ENCODE data around the gene DOCK4.

DOCK4 gene

DNA sequence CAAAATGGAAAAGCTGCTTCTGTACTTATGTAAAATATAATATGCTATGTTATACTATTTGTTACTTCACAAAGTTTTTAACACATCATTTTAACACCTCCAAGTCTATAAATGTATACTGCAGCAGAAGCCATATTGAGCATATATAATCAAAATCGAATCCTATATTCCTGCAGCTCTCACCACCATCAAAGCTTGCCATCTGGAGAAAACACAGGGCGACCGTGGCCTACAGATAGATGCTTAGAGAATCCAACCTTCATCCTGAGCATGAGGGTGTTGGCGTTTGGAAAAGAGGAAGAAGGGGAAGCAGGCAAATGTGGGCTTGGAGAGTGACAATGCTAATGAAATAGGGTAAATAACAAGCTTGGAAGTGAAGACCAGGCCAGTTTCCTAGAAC lies 385.2 kb downstream of the DOCK4 start:
- no peak for DNase-seq (ENCODE audit: low read depth in 2 of 2)

DNA sequence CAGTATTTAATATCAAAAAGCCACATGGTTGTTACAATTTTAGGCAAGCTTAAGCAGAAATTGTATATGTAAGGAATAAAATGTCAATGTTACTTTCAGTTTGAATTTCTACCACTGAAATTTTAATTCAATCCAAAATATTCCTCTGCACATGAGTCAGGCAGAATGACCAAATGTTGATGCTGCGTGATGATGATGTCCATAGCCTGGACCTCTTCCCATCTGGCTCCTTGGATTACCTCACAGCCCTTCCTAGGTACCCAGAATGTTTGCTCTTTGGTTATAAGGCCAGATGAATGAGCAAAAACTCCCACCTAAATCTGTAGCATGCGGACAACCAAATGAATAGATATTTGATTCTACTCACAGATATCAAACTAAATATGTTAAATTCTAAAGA lies 385.6 kb downstream of the DOCK4 start:
- no peak for DNase-seq (ENCODE audit: low read depth in 2 of 2)

DNA sequence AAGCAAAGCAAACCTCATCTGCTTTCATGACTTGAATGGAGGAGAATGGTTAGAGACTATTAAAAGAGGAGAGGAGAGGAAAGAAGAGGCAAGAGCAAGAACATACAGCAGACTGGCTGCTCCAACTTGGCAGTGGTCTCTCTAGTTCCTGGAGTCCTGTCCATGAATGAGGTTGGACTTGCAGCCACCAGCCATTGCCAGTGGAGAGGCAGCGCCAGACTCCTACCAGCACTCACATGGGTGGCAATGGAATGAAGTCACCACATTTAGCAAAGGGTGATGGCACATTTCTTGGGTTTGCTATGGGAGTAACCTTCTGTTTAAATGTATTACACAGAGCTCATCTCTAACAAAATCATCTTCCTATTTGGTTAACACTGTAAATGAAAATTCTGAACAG lies 386.1 kb downstream of the DOCK4 start:
- DNase-seq (ENCODE audit: low read depth in 2 of 2) = no peak

DNA sequence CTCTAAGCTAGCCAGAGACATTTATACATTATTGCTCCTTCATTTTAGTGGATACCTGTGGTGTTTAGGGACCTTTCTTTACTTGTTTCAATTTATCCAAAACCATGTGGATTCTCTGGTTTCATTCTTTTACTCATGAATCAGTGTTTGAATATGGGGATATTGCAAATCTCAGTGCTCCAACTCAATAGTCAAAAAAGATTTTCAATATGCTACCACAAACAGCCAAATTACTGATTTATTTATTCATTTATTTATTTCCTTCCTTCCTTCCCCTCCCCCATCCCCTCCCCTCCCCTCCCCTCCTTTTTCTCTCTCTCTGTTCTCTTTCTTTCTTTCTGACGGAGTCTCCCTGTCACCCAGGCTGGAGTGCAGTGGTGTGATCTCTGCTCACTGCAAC lies 390.8 kb downstream of the DOCK4 start:
- no peak for DNase-seq (ENCODE audit: low read depth in 2 of 2)

DNA sequence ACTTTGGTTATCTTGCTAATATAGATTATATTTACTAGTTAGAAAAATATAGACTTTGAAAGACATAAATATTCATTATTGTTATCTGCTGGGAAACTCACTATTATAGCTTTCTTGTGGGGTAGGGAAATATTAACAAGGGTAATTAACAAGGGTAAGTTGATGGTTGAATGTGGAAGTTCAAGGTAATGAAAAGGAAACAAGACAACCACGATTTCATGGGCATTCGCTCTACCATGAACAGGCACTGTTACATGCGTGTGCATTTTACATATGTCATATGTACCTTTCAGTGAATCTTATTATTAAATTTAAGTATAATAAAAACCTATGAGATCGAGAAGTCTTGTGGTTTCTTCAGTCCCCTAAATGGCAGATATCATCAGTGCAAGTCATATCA lies 392.9 kb downstream of the DOCK4 start:
- no peak for DNase-seq (ENCODE audit: low read depth in 2 of 2)

DNA sequence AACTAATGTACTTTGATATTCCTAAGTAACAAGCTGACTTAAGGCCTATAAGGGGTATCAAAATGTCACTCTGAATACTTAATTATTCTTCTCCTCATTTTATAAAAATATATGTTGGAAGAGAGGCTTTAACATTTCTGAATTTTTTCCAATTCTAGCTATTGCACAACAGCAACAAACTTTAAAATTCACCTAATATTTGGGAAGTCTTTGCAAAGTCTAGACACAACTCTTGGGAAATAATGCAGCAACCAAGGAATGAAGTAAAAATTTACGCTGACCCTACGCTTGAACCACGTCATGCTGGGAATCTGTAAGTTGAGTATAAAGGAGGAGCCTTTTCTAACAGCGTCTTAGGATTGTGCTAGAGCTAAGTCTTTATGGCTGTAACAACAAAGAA lies 400.0 kb downstream of the DOCK4 start:
- DNase-seq (ENCODE audit: low read depth in 2 of 2) = no peak

DNA sequence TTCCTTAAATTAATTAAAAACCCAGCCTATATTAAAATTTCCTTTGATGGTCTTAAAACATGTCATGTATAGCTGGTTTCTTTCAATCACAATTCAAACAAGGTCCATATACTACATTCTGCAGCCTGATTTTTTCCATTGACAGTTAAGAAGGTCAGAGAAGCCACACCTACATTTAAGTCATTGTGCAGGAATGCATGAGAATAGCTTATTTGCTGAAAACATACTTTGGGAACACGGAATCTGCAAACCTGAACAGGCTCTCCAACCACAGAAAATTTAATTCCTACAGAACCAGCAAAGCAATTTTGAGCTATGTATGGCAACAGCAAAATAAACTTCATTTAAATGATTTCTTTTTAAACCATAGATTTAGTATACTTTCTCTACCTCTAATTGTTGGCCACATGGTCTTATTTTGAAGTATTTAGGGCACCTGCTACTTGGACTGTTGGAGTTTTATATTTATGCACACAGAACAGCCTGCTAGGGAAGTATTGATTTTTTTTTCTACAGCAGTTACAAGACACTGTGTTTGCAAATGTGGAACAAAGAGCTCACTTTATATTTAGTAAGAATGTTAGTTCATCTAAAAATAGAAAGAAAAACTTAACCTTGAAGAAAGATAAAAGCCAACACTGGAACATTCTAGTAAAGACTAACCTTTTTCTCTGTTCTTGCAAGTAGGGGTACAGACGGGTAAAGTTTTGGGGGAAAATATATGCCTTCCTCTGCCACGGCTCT lies 403.0 kb downstream of the DOCK4 start:
- DNase-seq (ENCODE audit: low read depth in 2 of 2) = no peak

DNA sequence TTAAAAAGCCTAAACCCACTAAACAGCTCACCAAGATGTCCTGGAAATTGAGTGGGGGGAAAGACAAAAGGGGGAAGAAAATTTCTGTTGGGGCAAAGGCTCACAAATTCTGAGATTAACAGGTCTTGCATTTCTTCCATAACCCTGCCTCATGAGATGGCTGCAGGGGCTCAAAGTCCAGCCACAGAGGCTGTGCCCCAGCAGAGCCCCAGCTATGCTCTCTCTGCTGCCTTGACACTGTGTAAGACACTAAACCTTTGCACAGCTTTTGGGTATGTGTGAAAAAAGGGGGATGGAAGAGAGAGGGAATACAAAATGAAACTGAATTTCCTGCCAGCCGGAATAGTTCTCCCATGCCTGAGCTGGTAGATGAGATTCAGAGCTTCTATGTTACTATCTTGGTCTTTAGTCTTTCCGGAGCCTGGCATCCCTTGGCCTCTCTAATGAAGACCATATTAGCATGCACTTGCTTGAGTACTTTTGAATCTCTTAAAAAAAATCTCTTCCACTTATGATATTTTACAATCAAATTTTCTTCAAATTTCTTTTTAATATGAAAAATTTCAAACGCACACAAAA lies 403.9 kb downstream of the DOCK4 start:
- DNase-seq (ENCODE audit: low read depth in 2 of 2) = no peak

DNA sequence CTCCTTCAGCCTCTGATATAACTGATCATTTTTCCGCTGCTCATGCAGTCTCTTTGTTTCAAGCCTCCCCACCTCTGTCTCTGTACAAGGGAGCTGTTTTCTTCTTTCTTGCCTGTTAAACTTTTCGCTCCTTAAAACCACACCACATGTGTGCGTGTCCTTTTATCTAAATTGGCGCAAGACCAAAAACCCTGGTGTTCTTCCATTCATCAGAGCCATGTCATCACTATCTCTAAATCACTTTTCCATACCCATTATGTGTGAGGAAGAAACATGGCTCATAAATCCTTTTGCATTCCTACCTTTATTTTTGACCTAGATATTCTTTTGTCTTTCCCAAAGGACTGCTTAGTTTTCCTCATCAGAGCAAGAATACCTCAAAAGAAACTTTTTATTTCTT lies 404.9 kb downstream of the DOCK4 start:
- no peak for DNase-seq (ENCODE audit: low read depth in 2 of 2)

DNA sequence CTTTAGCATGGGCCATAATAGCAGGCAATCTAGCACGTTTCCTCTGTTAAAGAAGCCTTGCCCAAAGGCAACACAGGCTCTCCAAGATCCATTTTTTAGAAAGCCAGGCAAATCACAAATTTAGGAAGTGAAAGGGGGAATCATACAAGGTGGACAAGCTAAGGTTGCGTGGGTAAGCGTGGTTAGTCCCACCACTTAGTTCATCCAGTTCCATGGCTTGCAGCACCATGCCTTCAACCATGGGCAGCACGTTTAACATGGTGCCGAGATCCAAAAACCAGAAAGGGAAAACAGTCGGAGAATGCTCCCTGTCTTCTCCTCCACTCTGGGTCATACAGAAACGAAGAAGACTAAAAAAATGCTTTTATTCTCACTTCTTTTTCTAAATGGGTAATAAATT lies 409.5 kb downstream of the DOCK4 start:
- no peak for DNase-seq (ENCODE audit: low read depth in 2 of 2)

DNA sequence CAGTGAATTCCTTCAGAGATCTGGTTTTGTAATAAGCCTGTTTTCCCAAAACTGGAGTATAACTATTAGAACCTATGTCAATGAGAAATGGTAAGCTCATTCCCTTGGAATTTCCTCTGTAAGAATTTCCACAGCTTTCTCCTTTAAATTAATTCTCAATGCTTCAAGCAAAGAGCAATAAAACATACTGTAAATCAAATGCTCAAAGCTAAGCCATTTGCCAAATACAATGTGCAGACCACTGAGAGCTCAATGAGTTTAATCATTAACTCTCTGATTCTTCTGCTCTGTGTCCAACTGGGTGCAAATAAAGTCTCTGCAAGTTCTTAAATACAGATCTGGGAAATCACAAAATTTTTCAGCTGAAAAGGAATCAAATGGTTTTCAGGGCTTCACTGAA lies 416.3 kb downstream of the DOCK4 start:
- no peak for DNase-seq (ENCODE audit: low read depth in 2 of 2)

DNA sequence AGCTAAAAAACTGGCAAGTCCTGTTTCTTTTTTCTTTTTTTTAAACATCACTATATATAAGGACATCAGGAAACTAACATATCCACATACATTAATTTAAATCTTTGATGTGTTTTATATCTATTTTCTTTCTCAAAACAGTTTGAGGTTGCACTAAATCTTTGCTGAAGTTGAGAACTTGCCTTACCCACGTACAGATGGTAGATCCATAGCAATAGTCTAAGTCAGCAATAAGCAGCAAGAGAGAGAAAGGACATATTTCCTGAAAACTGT lies 417.2 kb downstream of the DOCK4 start:
- no peak for DNase-seq (ENCODE audit: low read depth in 2 of 2)

DNA sequence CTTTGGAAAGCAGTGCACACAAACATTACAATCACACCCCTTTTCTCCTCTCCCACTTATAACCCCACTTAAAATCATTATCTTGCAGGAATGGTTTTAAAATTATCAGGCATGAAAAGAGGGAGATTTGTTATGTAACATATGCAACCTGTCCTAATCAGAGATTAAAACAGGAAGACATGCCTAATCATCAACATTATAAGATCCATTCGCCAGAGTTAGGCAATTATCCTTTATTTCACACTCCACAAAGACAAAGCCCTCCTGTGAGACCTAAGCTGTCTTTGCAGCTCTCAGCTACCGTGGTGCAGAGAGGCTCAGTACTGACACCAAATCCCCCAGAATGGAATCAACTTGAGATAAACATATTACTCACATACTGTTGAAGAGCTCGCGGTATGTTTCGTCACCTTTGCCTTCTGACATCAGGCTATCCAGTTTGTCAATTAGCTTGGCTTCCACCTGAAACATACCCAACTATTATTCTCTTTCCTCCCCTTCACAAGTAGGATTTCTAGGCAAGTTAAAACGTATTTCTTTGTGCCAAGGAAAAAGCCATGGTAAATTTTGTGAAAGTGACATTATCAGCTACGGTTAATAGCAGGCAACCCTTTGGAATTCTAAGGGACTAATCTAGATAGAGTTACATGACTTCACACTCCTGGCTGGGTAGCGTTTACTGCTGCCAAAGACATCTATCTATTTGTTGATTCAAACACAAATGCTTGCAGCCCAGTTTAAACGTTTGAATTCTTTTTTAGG lies 417.7 kb downstream of the DOCK4 start:
- no peak for DNase-seq (ENCODE audit: low read depth in 2 of 2)

DNA sequence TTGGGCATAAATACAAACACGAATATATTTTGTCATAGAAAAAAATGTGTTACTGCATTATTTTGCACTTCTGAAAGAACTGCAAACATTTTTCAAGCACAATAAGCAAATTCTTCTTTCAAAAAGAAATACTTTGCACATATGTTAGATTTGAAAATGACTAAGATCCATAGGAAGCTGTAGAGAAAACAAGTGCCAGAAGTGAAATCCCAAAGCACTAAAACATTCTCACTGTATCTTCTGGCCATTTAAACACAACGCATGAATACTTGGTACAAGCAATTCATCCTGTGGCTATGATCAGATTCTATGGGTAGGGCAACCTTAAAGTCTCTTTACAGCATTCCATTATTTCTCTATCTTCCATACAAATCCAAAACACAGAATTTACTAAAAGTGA lies 418.5 kb downstream of the DOCK4 start:
- DNase-seq (ENCODE audit: low read depth in 2 of 2) = no peak

DNA sequence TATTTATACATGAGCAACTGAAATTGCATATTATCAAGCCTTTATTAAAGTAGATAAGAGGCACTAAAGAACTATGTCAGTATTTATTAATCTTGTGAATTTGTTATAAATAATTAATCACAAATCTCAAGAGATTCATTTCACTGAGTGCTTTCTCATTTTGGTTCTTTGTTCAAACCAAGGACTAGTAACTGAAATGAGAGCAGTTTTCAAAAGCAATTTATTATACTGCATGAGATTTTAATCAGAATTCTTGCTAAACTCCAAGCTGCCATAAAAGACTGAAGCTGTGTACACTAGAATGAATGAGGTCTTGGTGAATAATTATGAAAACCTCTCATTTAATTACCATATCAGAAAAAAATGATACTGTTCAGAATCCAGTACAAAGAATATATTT lies 419.1 kb downstream of the DOCK4 start:
- no peak for DNase-seq (ENCODE audit: low read depth in 2 of 2)

DNA sequence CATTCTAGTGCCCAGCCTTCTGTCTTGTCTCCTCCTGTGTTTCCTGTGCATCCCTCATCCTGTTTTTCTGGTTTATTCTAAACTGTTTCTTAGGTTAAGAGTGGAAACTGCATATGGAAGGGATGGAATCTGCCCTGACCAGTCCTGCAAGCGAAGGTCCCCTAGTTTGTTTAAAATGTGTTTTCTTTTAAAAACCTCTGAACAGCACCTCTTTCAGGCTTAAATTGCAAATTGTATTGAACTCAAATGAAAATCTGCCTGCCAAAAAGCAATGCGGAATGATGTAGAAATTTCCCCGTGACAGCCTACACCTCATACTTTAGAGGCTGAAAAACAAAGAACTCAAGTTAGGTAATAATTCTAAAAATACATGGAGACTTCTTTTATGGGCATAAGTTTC lies 421.1 kb downstream of the DOCK4 start:
- no peak for DNase-seq (ENCODE audit: low read depth in 2 of 2)

DNA sequence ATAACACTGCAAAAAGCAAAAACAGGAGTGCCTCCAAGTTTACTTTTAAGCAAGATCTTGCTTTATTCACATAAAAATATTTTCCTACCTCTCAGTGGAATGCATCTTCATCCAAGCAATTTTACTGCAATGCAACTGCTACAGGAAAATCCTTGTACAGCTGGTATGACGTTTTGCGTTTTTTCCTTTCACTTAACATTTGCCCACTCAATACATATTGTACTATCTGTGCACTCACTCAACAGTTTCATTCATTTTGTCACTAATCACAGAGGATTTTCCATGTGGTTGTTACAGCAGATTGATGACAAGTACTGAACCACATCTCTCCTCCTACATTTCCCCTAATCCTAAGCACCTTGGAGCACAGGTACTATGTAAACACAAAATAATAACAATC lies 421.9 kb downstream of the DOCK4 start:
- DNase-seq (ENCODE audit: low read depth in 2 of 2) = no peak

DNA sequence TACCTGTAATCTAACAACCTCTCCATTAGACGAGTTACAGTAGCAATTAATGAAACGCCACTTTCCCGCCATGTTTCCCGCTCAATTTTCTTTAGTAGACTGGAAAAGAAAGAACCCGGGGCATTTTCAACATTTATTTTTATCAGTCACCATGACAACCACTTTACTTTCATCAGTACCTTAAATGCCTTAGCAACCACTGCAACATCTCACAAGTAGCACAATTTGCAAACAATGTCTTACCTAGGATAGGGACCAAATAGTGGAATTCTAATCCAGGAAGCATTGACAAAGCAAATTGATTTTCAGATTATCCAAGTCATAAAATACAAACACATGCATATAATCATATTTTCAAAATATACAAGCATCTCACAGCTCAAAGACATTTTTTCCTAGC lies 422.3 kb downstream of the DOCK4 start:
- DNase-seq (ENCODE audit: low read depth in 2 of 2) = no peak

DNA sequence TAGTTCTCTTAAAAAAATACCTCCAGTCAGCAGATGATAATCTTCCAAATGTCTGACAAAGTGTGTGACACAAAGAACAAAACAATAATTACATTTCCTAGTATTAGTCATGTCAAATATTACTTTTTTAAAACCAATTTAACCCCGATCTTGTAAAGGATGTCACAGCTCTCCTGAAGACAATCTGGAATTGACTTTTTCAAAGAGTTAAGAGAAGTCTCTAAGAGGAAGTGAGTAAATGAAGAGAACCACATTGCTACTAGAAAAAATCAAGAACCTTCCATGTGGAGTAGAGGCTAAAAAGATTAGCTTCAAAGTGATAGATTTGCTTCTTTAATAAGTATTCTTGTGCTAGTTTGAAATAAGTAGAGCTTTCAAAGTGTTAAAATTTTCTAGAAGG lies 425.7 kb downstream of the DOCK4 start:
- no peak for DNase-seq (ENCODE audit: low read depth in 2 of 2)

DNA sequence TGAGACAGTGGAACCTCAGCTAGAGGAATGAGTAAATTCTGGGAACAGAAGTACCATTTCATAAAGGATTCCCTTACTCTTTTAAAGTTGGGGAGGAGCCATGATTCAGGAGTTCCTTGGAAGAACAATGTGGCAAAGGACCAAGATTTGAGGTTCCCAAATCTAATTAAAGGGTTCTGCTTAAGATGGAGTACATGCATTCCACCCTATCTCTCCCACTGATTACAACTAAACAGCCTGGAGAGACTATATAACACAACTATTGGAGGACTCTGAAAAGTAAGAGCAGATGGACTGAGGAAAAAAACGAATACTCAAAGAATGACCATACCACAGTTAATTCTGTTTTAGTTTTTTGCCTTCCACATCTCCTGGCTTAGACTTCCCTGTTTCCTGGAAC lies 431.0 kb downstream of the DOCK4 start:
- no peak for DNase-seq (ENCODE audit: low read depth in 2 of 2)

DNA sequence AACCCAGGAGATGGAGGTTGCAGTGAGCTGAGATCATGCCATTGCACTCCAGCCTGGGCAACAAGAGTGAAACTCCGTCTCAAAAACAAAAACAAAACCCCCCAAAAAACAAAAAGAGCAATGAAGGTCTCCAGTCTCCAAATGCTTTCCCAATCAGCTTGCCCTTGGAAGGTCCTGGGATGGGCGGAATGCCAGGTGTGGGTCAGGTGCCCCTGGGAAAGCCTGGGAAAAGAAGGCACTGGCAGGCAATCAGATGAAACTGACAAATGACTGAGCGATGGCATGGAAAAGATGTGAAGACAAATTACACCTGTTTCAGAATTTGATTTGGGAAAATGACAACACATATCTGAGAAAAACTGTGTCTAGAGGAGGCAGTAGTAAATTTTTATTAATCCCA lies 433.5 kb downstream of the DOCK4 start:
- no peak for DNase-seq (ENCODE audit: low read depth in 2 of 2)

DNA sequence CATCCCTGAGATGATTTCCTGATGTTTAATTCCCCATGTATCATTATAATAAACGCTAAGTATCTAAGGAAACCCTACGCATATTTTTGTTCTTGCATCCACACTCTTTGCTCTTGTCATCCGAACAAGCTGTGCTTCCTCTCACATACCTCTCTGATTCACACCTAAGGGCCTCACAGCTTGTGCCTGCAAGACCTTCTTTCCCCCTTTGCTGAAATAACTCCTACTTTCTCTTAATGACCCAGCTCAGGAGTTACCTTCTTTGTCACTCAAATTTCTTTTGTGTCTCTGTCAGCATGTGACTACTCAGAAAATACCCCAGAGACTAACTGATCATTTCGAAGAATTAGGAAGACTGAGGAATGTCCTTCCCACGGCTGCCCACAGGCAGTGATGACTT lies 434.6 kb downstream of the DOCK4 start:
- DNase-seq (ENCODE audit: low read depth in 2 of 2) = no peak

DNA sequence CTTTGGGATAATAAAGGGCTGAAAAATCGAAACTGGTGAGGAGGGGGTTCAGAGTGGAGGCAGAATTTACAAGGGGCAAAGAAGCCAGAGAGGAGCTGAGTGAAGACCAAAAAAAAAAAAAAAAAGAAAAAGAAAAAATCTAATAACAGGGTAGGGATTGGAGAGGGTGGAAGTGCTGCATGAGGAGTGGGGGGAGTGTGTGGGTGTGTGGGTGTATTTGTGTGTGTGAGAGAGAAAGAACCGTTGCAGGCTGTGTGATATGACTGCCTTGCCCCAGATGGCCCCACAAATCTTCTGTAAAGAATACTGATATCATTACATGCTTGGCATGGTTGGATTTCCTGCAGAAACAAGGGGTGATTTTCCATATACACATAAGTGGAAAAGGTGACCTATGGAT lies 436.1 kb downstream of the DOCK4 start:
- DNase-seq (ENCODE audit: low read depth in 2 of 2) = no peak
